Heart left ventricle (tissue), 13 donors: Measurements from ENCODE around the gene IGHMBP2.

Experiments
- POLR2A ChIP-seq, 2 donors: fragments of 450-650 bp; IDR thresholded peaks; one replicate each; pipeline ENCODE4 v1.6.1; 2017; ENCODE audit warnings: antibody characterized with exemption in 2 of 2, mild to moderate bottlenecking in 2 of 2, moderate library complexity in 2 of 2
- TF ChIP-seq, protein P1 (sequence below), 12 donors: fragments of 200-600 bp; sonication (generic) in 4 of 12; IDR thresholded peaks; one replicate each; pipeline versions ENCODE4 v1.5.0 to v1.8.0; 2018 to 2022; ENCODE audit warnings: antibody characterized with exemption in 12 of 12, mild to moderate bottlenecking in 5 of 12
- donor health status: ischemic (EF 13 %, LVEDD 7.1; RV severe dilation, severe dysfunction).
- donor health status: DM: no; HTN: yes; CAD: no.
- donor health status: DM: no; HTN: no; CAD: no.
- donor health status: ischemic (EF 25% LVEDD 6.9; RV normal size, moderate dysfunction).
- donor health status: ischemic (EF 25% LVEDD 5.7; RV mildly dilated, moderate dysfunction).
- donor health status: ischemic (EF 35%, LVEDD 5.7; RV mildly dilated, moderate dysfunction).
- donor health status: nonischemic (EF 11% LVEDD 7.7; RV severe dilation, severe dysfunction).
- donor health status: DM: yes; HTN: yes; CAD: no.
- donor health status: PGD.
- donor health status: ischemic (EF 29% LVEDD 5.4; RV normal size, mild dysfunction).
- donor health status: nonischemic (EF 23%, LVEDD 6.1; RV moderate dilation, normal function).

DNA sequence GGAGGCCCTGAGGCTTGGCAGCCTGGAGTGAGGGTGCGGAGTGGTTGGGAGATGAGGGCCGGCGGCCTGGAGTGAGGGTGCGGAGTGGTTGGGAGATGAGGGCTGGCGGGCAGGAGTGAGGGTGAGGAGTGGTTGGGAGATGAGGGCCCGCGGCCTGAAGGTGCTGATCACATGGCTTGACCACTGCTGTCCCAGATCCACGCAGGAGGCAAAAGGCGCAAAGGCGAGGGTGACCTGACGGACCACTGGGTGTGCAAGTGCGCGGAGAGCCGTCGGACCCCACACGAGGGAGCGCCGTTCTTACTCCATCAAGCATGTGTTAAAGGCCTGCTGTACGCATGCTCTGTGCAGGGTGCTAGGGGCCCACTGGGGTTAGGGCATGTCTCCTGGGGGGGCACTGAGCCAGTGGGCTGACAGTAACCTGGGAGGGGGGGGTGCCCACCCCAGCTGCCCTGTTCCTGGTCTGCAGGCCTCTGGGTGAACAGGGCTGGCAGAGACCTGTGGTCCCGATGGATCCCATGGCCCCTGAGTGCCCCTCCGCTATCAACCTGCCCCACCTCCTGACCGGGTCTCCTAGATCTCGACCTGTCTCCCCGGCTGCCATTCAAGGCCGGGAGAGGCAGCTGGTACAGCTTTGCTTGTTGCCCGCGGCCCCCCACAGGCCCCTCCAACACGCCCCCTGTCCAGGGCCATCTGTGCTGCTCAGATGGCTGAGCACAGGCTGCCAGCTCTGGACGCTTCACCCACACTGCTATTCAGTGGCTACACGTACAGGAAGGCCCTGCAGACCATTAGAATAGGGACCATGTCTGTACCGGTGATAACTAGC, 56.0 kb downstream of the IGHMBP2 start:
- TF ChIP-seq, protein P1, sequence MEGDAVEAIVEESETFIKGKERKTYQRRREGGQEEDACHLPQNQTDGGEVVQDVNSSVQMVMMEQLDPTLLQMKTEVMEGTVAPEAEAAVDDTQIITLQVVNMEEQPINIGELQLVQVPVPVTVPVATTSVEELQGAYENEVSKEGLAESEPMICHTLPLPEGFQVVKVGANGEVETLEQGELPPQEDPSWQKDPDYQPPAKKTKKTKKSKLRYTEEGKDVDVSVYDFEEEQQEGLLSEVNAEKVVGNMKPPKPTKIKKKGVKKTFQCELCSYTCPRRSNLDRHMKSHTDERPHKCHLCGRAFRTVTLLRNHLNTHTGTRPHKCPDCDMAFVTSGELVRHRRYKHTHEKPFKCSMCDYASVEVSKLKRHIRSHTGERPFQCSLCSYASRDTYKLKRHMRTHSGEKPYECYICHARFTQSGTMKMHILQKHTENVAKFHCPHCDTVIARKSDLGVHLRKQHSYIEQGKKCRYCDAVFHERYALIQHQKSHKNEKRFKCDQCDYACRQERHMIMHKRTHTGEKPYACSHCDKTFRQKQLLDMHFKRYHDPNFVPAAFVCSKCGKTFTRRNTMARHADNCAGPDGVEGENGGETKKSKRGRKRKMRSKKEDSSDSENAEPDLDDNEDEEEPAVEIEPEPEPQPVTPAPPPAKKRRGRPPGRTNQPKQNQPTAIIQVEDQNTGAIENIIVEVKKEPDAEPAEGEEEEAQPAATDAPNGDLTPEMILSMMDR (IDR thresholded peaks at IDR 0.05), result no peak
- TF ChIP-seq POLR2A (IDR thresholded peaks at IDR 0.05), result no peak
